Naive thymus-derived CD4-positive, alpha-beta T cell (primary cell): Measurements from ENCODE around the gene FAM219B. TPM values are rescaled to one million over a fixed set of nuclear protein-coding genes. Genes with fewer than 3 reads are reported as not detected.
"Not testable (repeated sequence)": the region's sequence is repeated elsewhere in the genome, so short reads cannot be mapped to it uniquely, and the experiment has no call there.

ENCODE experiments used
- ATAC-seq: fragments of 150-1000 bp; cut with Tn5 transposase; 2 replicates; pipeline ENCODE4 v1.10.0; 2021; ENCODE audit warnings: mild to moderate bottlenecking, moderate library complexity
- CTCF ChIA-PET: fragments of 350-600 bp; sonication (Branson Sonifier 250); formaldehyde crosslinking; loops from one replicate; lab custom pipeline; 2021; ENCODE audit warnings: antibody characterized with exemption; lab: Charles Lee
- POLR2A ChIA-PET: fragments of 350-600 bp; sonication (Branson Sonifier 250); formaldehyde crosslinking; loops from one replicate; lab custom pipeline; 2021; ENCODE audit warnings: antibody characterized with exemption, inconsistent platforms; lab: Charles Lee
- DNase-seq, 9 donors: peaks; one replicate each; pipeline versions ENCODE4 v3.0.0 to v3.0.0-alpha.2; 2020 to 2022; ENCODE audit warnings: mixed read lengths in 1 of 9
- H3K27ac ChIP-seq: one replicate; pipeline ENCODE4 v1.7.0; 2013; ENCODE audit warnings: mild to moderate bottlenecking, low read depth, low read length, moderate library complexity
- H3K27me3 ChIP-seq, 2 donors: one replicate each; pipeline ENCODE4 v1.7.0; 2013; ENCODE audit warnings: low read length in 2 of 2, mild to moderate bottlenecking in 2 of 2, moderate library complexity in 2 of 2; ENCODE audit not compliant: control insufficient read depth in 2 of 2, insufficient read depth in 2 of 2
- H3K36me3 ChIP-seq, 3 experiments: 1 replicate in 2 of 3; 2 replicates in 1 of 3; pipeline ENCODE4 v1.7.0; 2013; ENCODE audit warnings: low read length in 3 of 3, mild to moderate bottlenecking in 3 of 3, moderate library complexity in 1 of 3; ENCODE audit not compliant: insufficient read depth in 3 of 3, control insufficient read depth in 2 of 3
- H3K4me1 ChIP-seq, 2 donors: one replicate each; pipeline ENCODE4 v1.7.0; 2013; ENCODE audit warnings: low read length in 2 of 2, mild to moderate bottlenecking in 2 of 2, moderate library complexity in 1 of 2; ENCODE audit not compliant: control insufficient read depth in 2 of 2, insufficient read depth in 2 of 2
- H3K4me3 ChIP-seq: 2 replicates; pipeline ENCODE4 v1.7.0; 2013; ENCODE audit warnings: mild to moderate bottlenecking, low read length
- H3K9me3 ChIP-seq, 3 experiments: 1 replicate in 2 of 3; 2 replicates in 1 of 3; pipeline ENCODE4 v1.7.0; 2013; ENCODE audit warnings: low read length in 3 of 3; ENCODE audit not compliant: control insufficient read depth in 2 of 3
- H3K27ac Mint-ChIP-seq, 9 donors: one replicate each; pipeline ENCODE4 v1.8.0; 2020 to 2022; ENCODE audit warnings: mixed read lengths in 9 of 9, mild to moderate bottlenecking in 8 of 9, moderate library complexity in 5 of 9, inconsistent platforms in 2 of 9
- H3K27me3 Mint-ChIP-seq, 5 donors: one replicate each; pipeline ENCODE4 v1.8.0; 2021 to 2022; ENCODE audit warnings: mixed read lengths in 5 of 5, mild to moderate bottlenecking in 1 of 5
- H3K36me3 Mint-ChIP-seq, 5 donors: one replicate each; pipeline ENCODE4 v1.8.0; 2020 to 2022; ENCODE audit warnings: mixed read lengths in 5 of 5, mild to moderate bottlenecking in 3 of 5, inconsistent platforms in 1 of 5
- H3K4me1 Mint-ChIP-seq, 7 donors: one replicate each; pipeline ENCODE4 v1.8.0; 2020 to 2022; ENCODE audit warnings: mixed read lengths in 7 of 7, mild to moderate bottlenecking in 3 of 7, inconsistent platforms in 1 of 7
- H3K4me3 Mint-ChIP-seq, 10 donors: one replicate each; pipeline ENCODE4 v1.8.0; 2020 to 2022; ENCODE audit warnings: mild to moderate bottlenecking in 10 of 10, mixed read lengths in 10 of 10, moderate library complexity in 6 of 10, inconsistent platforms in 2 of 10
- H3K9me3 Mint-ChIP-seq, 11 donors: one replicate each; pipeline ENCODE4 v1.8.0; 2020 to 2022; ENCODE audit warnings: mixed read lengths in 11 of 11, mild to moderate bottlenecking in 4 of 11, inconsistent platforms in 1 of 11, moderate library complexity in 1 of 11
- intact Hi-C, 2 donors: fragments of 100-400 bp; cut with micrococcal nuclease; formaldehyde crosslinking; loops; one replicate each; pipeline ENCODE4 v1.15.1; 2023
- polyA plus RNA-seq, 2 donors: library from polyadenylated mRNA; unstranded; fragments of 300-500 nt; fragmentation: Illumina TruSeq; gene quantifications; one replicate each; pipeline ENCODE4 v1.2.3, GENCODE V29; 2021
- total RNA-seq, 6 experiments: library from RNA in 5 of 6; stranded (reverse) in 5 of 6; gene quantifications; 1 replicate in 5 of 6; 2 replicates in 1 of 6; pipeline ENCODE4 v1.2.3 and lab custom pipeline; 2021 to 2026

FAM219B gene
- total and polyA plus RNA-seq, 7 experiments from 2014 or later = 20.2 to 111 (median 56.7) TPM

GRCh38 chr15:74894383-74894782, 12.3 kb downstream of the FAM219B start:
- H3K27me3 ChIP-seq, H3K9me3 ChIP-seq, ATAC-seq, H3K4me3 ChIP-seq, H3K27me3 Mint-ChIP-seq, DNase-seq, H3K9me3 Mint-ChIP-seq: not testable (repeated sequence)
- POLR2A ChIA-PET = interaction anchor here (0.6 to 2.9 kb wide), 19 partner anchors 8 to 307 kb away, joined by 3 to 23 read pairs (median 3); partner anchors contain the start of genes C15orf39, FAM219B and ULK3
- intact Hi-C loops = loop anchor here (5.0 kb wide), 2 partner anchors 43 to 107 kb away; partner anchors contain the start of gene COX5A (in 1 of the 2)
- Mint-ChIP-seq H3K27ac (peak overlapping the region in 6 of 9 donors; percentile 19 to 99 (median 66)), H3K4me3 (peak overlapping the region in 1 of 10 donors; percentile 76), H3K4me1 (peaks cover 23 to 55% (median 41%) of the 10 kb centered on the region in 7 donors), H3K36me3 (peaks cover 0 to 24% (median 9%) of the 10 kb centered on the region in 5 donors)
- peak overlapping the region; percentile 70 for H3K27ac ChIP-seq
- CTCF ChIA-PET = interaction anchor here (0.6 to 2.7 kb wide), 5 partner anchors 8 to 57 kb away, joined by 3 to 13 read pairs (median 6); no protein-coding TSS in a partner anchor
- H3K4me1 ChIP-seq = peaks cover 32 to 37% of the 10 kb centered on the region in 2 donors
- peaks cover 0 to 49% (median 4%) of the 10 kb centered on the region in 3 experiments for H3K36me3 ChIP-seq

GRCh38 chr15:74893627-74894026, 13.0 kb downstream of the FAM219B start:
- CTCF ChIA-PET = interaction anchor here (0.7 to 2.7 kb wide), 9 partner anchors 8 to 125 kb away, joined by 3 to 13 read pairs (median 4); partner anchors contain the start of gene FAM219B

GRCh38 chr15:74892931-74893330, 13.7 kb downstream of the FAM219B start:
- Histone ChIP-seq H3K4me1 (peaks cover 33 to 45% of the 10 kb centered on the region in 2 donors), H3K27me3 (no peaks in the 10 kb centered on the region), H3K4me3 (no peak overlapping the region), H3K27ac (peak overlapping the region; percentile 70), H3K36me3 (peaks cover 0 to 39% (median 4%) of the 10 kb centered on the region in 3 experiments), H3K9me3 (no peaks in the 10 kb centered on the region)
- ChIA-PET POLR2A (interaction anchor here (0.9 to 3.1 kb wide), 10 partner anchors 12 to 563 kb away, joined by 3 to 21 read pairs (median 4); partner anchors contain the start of genes SCAMP2 and ULK3), CTCF (interaction anchor here (1.2 to 2.7 kb wide), 2 partner anchors 9 to 124 kb away, joined by 4 to 13 read pairs; no protein-coding TSS in a partner anchor)
- DNase-seq = no peak
- no peaks in the 10 kb centered on the region for H3K27me3 Mint-ChIP-seq
- peak overlapping the region in 8 of 10 donors; percentile 19 to 96 (median 77) for H3K4me3 Mint-ChIP-seq
- peaks cover 0 to 24% (median 9%) of the 10 kb centered on the region in 5 donors for H3K36me3 Mint-ChIP-seq
- ATAC-seq = no peak
- H3K27ac Mint-ChIP-seq = peak overlapping the region; percentile 83 to 100 (median 97)
- peaks cover 0 to 4% (median 0%) of the 10 kb centered on the region in 11 donors for H3K9me3 Mint-ChIP-seq
- intact Hi-C loops = loop anchor here (1.0 to 5.0 kb wide), 4 partner anchors 8 to 106 kb away; partner anchors contain the start of genes COX5A (in 1 of the 2) and ULK3 (in 1 of the 2)
- H3K4me1 Mint-ChIP-seq = peaks cover 30 to 60% (median 49%) of the 10 kb centered on the region in 7 donors

More at GRCh38 chr15:74893627-74894026, 13.0 kb downstream of the FAM219B start:
- H3K27me3 Mint-ChIP-seq = no peaks in the 10 kb centered on the region
- peak overlapping the region; percentile 18 for H3K4me3 ChIP-seq
- ATAC-seq (peak; percentile 71), DNase-seq (peak in 7 of 9 donors; percentile 48 to 77 (median 68))
- H3K4me1 ChIP-seq = peaks cover 33 to 45% of the 10 kb centered on the region in 2 donors
- H3K9me3 ChIP-seq = no peaks in the 10 kb centered on the region
- H3K27me3 ChIP-seq = no peaks in the 10 kb centered on the region
- H3K9me3 Mint-ChIP-seq = peaks cover 0 to 4% (median 0%) of the 10 kb centered on the region in 11 donors
- H3K36me3 ChIP-seq = peaks cover 0 to 42% (median 4%) of the 10 kb centered on the region in 3 experiments
- peak overlapping the region; percentile 83 to 100 (median 97) for H3K27ac Mint-ChIP-seq
- peaks cover 30 to 60% (median 48%) of the 10 kb centered on the region in 7 donors for H3K4me1 Mint-ChIP-seq
- POLR2A ChIA-PET = interaction anchor here (0.6 to 3.1 kb wide), 22 partner anchors 9 to 308 kb away, joined by 3 to 23 read pairs (median 4); partner anchors contain the start of genes C15orf39, FAM219B, PPCDC and ULK3
- intact Hi-C loops = loop anchor here (1.0 to 5.0 kb wide), 4 partner anchors 8 to 106 kb away; partner anchors contain the start of genes COX5A (in 1 of the 2) and ULK3 (in 1 of the 2)
- H3K36me3 Mint-ChIP-seq = peaks cover 0 to 24% (median 9%) of the 10 kb centered on the region in 5 donors
- H3K27ac ChIP-seq = peak overlapping the region; percentile 70
- H3K4me3 Mint-ChIP-seq = peak overlapping the region; percentile 68 to 96 (median 82)

- Histone ChIP-seq H3K9me3 (no peaks in the 10 kb centered on the region), H3K27ac (peak overlapping the region; percentile 70), H3K4me3 (no peak overlapping the region), H3K4me1 (peaks cover 33 to 45% of the 10 kb centered on the region in 2 donors), H3K36me3 (peaks cover 0 to 33% (median 4%) of the 10 kb centered on the region in 3 experiments), H3K27me3 (no peaks in the 10 kb centered on the region)
- intact Hi-C loops = loop anchor here (5.0 kb wide), 2 partner anchors 45 to 105 kb away; partner anchors contain the start of gene COX5A (in 1 of the 2)
- CTCF ChIA-PET = interaction anchor here (2.7 kb wide), 1 partner anchor 10 kb away, joined by 13 read pairs; no protein-coding TSS in a partner anchor
- H3K4me3 Mint-ChIP-seq = peak overlapping the region in 5 of 10 donors; percentile 18 to 96 (median 66)
- POLR2A ChIA-PET = interaction anchor here (0.9 to 3.1 kb wide), 9 partner anchors 9 to 564 kb away, joined by 3 to 21 read pairs (median 5); partner anchors contain the start of genes COX5A, SCAMP2 and ULK3
- H3K27ac Mint-ChIP-seq = peak overlapping the region; percentile 83 to 100 (median 97)
- no peaks in the 10 kb centered on the region for H3K27me3 Mint-ChIP-seq
- peaks cover 30 to 60% (median 49%) of the 10 kb centered on the region in 7 donors for H3K4me1 Mint-ChIP-seq
- peaks cover 0 to 4% (median 0%) of the 10 kb centered on the region in 11 donors for H3K9me3 Mint-ChIP-seq
- ATAC-seq (no peak), DNase-seq (no peak)
- peaks cover 0 to 24% (median 9%) of the 10 kb centered on the region in 5 donors for H3K36me3 Mint-ChIP-seq
Measured at GRCh38 chr15:74892313-74892712, 14.3 kb downstream of the FAM219B start.

- POLR2A ChIA-PET = interaction anchor here (0.9 to 3.1 kb wide), 7 partner anchors 10 to 564 kb away, joined by 3 to 11 read pairs (median 5); partner anchors contain the start of gene SCAMP2
- H3K27me3 ChIP-seq = no peaks in the 10 kb centered on the region
- Mint-ChIP-seq H3K4me3 (peak overlapping the region; percentile 19 to 92 (median 70)), H3K27me3 (no peaks in the 10 kb centered on the region), H3K4me1 (peaks cover 30 to 59% (median 49%) of the 10 kb centered on the region in 7 donors), H3K9me3 (peaks cover 0 to 4% (median 0%) of the 10 kb centered on the region in 11 donors), H3K27ac (peak overlapping the region; percentile 10 to 99 (median 84)), H3K36me3 (peaks cover 0 to 21% (median 9%) of the 10 kb centered on the region in 5 donors)
- no peak for ATAC-seq
- H3K36me3 ChIP-seq = peaks cover 0 to 24% (median 4%) of the 10 kb centered on the region in 3 experiments
- intact Hi-C loops = loop anchor here (5.0 kb wide), 2 partner anchors 46 to 104 kb away; partner anchors contain the start of gene COX5A (in 1 of the 2)
- peak overlapping the region; percentile 14 for H3K27ac ChIP-seq
- DNase-seq = no peak
- no peak overlapping the region for H3K4me3 ChIP-seq
- CTCF ChIA-PET = interaction anchor here (0.7 to 0.8 kb wide), 2 partner anchors 11 to 104 kb away, joined by 3 to 4 read pairs; no protein-coding TSS in a partner anchor
- no peaks in the 10 kb centered on the region for H3K9me3 ChIP-seq
- H3K4me1 ChIP-seq = peaks cover 33 to 45% of the 10 kb centered on the region in 2 donors
Measured at GRCh38 chr15:74891469-74891868, 15.2 kb downstream of the FAM219B start.

- ATAC-seq = no peak
- CTCF ChIA-PET = interaction anchor here (1.7 kb wide), 1 partner anchor 11 kb away, joined by 8 read pairs; no protein-coding TSS in a partner anchor
- no peak for DNase-seq
- Mint-ChIP-seq H3K27ac (peak overlapping the region; percentile 69 to 99 (median 94)), H3K9me3 (peaks cover 0 to 4% (median 0%) of the 10 kb centered on the region in 11 donors), H3K36me3 (peaks cover 0 to 21% (median 9%) of the 10 kb centered on the region in 5 donors), H3K4me1 (peaks cover 30 to 59% (median 49%) of the 10 kb centered on the region in 7 donors), H3K4me3 (peak overlapping the region; percentile 81 to 95 (median 90)), H3K27me3 (no peaks in the 10 kb centered on the region)
- H3K27me3 ChIP-seq = no peaks in the 10 kb centered on the region
- POLR2A ChIA-PET = interaction anchor here (1.3 to 2.4 kb wide), 4 partner anchors 9 to 23 kb away, joined by 4 to 18 read pairs (median 6); no protein-coding TSS in a partner anchor
- H3K4me1 ChIP-seq = peaks cover 33 to 41% of the 10 kb centered on the region in 2 donors
- intact Hi-C loops = loop anchor here (1.0 to 5.0 kb wide), 6 partner anchors 12 to 103 kb away; partner anchors contain the start of genes COX5A (in 2 of the 2), FAM219B (in 1 of the 2) and SCAMP2 (in 1 of the 2)
- peaks cover 0 to 18% (median 4%) of the 10 kb centered on the region in 3 experiments for H3K36me3 ChIP-seq
- H3K27ac ChIP-seq = peak overlapping the region; percentile 84
- peak overlapping the region; percentile 94 for H3K4me3 ChIP-seq
- H3K9me3 ChIP-seq = no peaks in the 10 kb centered on the region
Measured at GRCh38 chr15:74890665-74890960, 16.0 kb downstream of the FAM219B start.
